ENCODE data around the gene SLC25A39. TPM values are rescaled to one million over a fixed set of nuclear protein-coding genes. Genes with fewer than 3 reads are reported as not detected.

Gene SLC25A39
- total and polyA plus RNA-seq, 12 donors: 36.3 to 105 (median 44.6) TPM

- H3K4me3 ChIP-seq: no peak overlapping the region
- peaks cover 0 to 32% (median 17%) of the 10 kb centered on the region in 9 donors for H3K4me1 ChIP-seq
- no peak for DNase-seq
- intact Hi-C loops (cut with DNase I): no loop called here
- WGBS, 2 donors: 91 to 93% methylated on average over 14 of the region's 14 CpGs
- H3K27me3 ChIP-seq: peaks cover 0 to 24% (median 0%) of the 10 kb centered on the region in 7 donors
- TF ChIP-seq CTCF (IDR thresholded peaks at IDR 0.05): no peak
- no peaks in the 10 kb centered on the region for H3K36me3 ChIP-seq
- no peak overlapping the region for H3K27ac ChIP-seq
- no peak for ATAC-seq
- no peaks in the 10 kb centered on the region for H3K9me3 ChIP-seq
Measured at GRCh38 chr17:44359458-44360143, 35.0 kb upstream of the SLC25A39 start.

- no peak for DNase-seq
- Histone ChIP-seq H3K27me3 (peaks cover 0 to 23% (median 0%) of the 10 kb centered on the region in 7 donors), H3K27ac (no peak overlapping the region), H3K4me3 (no peak overlapping the region), H3K36me3 (no peaks in the 10 kb centered on the region), H3K4me1 (peaks cover 0 to 29% (median 16%) of the 10 kb centered on the region in 9 donors), H3K9me3 (no peaks in the 10 kb centered on the region)
- 78 to 82% methylated on average over 6 of the region's 6 CpGs for WGBS, 2 donors
- no peak for TF ChIP-seq CTCF (IDR thresholded peaks at IDR 0.05)
- intact Hi-C loops (cut with DNase I): no loop called here
- ATAC-seq: no peak
Measured at GRCh38 chr17:44359006-44359405, 34.4 kb upstream of the SLC25A39 start.

- WGBS, 2 donors: 94 to 97% methylated on average over 9 of the region's 9 CpGs
Measured at GRCh38 chr17:44358066-44358465, 33.4 kb upstream of the SLC25A39 start.

GRCh38 chr17:44356241-44356640 lies 31.6 kb upstream of the SLC25A39 start:
- 94 to 95% methylated on average over 11 of the region's 11 CpGs for WGBS, 2 donors

More at GRCh38 chr17:44358066-44358465, 33.4 kb upstream of the SLC25A39 start:
- Histone ChIP-seq H3K36me3 (peaks cover 0 to 2% (median 0%) of the 10 kb centered on the region in 9 donors), H3K27ac (no peak overlapping the region), H3K4me1 (peaks cover 0 to 25% (median 11%) of the 10 kb centered on the region in 9 donors), H3K27me3 (peaks cover 0 to 19% (median 0%) of the 10 kb centered on the region in 7 donors), H3K4me3 (no peak overlapping the region), H3K9me3 (no peaks in the 10 kb centered on the region)
- no peak for DNase-seq
- ATAC-seq: no peak
- TF ChIP-seq CTCF (IDR thresholded peaks at IDR 0.05): no peak
- intact Hi-C loops (cut with DNase I): no loop called here

More at GRCh38 chr17:44356241-44356640, 31.6 kb upstream of the SLC25A39 start:
- TF ChIP-seq CTCF (IDR thresholded peaks at IDR 0.05): no peak
- H3K4me1 ChIP-seq: peaks cover 0 to 6% (median 0%) of the 10 kb centered on the region in 9 donors
- ATAC-seq: no peak
- H3K9me3 ChIP-seq: no peaks in the 10 kb centered on the region
- peaks cover 0 to under 1% (median 0%) of the 10 kb centered on the region in 7 donors for H3K27me3 ChIP-seq
- no peak overlapping the region for H3K27ac ChIP-seq
- no peak overlapping the region for H3K4me3 ChIP-seq
- intact Hi-C loops (cut with DNase I): no loop called here
- H3K36me3 ChIP-seq: peaks cover 0 to 20% (median 16%) of the 10 kb centered on the region in 9 donors
- DNase-seq: no peak

Measured in heart right ventricle (tissue), 16 donors.